D721Med (cell line): Measurements from ENCODE around the gene FAM107B.
"Not testable (repeated sequence)": the region's sequence is repeated elsewhere in the genome, so short reads cannot be mapped to it uniquely, and the experiment has no call there.

Source experiments
- DNase-seq: peaks from one replicate; pipeline ENCODE4 v3.0.0; 2011; ENCODE audit warnings: low spot score; ENCODE audit not compliant: insufficient read length
- FAIRE-seq: peaks from 2 replicates; lab custom pipeline; 2011; peaks lifted over from hg19 to GRCh38; lab: Jason Lieb, UNC
- TF ChIP-seq, protein P1 (sequence below): IDR thresholded peaks from 2 replicates; pipeline ENCODE4 v1.5.1; 2012; ENCODE audit warnings: mild to moderate bottlenecking, control low read depth; ENCODE audit not compliant: insufficient read depth; ENCODE audit errors: missing control alignments

The FAM107B gene

DNA sequence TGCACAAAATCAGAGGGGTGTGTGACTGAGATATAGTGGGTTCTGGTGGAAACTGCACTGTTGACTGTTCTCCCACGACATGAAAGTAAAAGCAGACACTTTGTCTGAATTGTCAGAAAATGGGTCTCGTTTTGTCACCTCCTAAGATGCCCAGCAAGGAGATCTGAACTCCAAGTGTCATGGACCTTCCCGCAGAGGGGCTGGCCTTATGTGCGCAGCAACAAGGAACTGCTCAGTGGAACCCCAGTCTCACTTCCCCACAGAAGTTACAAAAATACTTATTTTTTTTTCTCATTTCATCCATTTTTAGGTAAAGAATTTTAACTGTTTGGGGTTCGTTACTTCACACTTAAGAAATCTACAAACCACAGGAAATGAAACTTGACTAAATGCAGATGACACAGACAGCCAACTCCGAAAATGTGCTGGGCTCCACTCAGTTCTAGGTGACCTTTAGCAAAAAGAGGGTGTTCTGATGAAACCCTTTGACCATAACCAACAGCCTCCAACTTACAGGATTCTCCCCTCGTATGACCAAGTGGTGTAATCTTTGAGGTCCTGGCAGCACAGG, 115.0 kb downstream of the FAM107B start:
- DNase-seq (no peak), FAIRE-seq (no peak)
- TF ChIP-seq, protein P1, sequence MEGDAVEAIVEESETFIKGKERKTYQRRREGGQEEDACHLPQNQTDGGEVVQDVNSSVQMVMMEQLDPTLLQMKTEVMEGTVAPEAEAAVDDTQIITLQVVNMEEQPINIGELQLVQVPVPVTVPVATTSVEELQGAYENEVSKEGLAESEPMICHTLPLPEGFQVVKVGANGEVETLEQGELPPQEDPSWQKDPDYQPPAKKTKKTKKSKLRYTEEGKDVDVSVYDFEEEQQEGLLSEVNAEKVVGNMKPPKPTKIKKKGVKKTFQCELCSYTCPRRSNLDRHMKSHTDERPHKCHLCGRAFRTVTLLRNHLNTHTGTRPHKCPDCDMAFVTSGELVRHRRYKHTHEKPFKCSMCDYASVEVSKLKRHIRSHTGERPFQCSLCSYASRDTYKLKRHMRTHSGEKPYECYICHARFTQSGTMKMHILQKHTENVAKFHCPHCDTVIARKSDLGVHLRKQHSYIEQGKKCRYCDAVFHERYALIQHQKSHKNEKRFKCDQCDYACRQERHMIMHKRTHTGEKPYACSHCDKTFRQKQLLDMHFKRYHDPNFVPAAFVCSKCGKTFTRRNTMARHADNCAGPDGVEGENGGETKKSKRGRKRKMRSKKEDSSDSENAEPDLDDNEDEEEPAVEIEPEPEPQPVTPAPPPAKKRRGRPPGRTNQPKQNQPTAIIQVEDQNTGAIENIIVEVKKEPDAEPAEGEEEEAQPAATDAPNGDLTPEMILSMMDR: no peak

DNA sequence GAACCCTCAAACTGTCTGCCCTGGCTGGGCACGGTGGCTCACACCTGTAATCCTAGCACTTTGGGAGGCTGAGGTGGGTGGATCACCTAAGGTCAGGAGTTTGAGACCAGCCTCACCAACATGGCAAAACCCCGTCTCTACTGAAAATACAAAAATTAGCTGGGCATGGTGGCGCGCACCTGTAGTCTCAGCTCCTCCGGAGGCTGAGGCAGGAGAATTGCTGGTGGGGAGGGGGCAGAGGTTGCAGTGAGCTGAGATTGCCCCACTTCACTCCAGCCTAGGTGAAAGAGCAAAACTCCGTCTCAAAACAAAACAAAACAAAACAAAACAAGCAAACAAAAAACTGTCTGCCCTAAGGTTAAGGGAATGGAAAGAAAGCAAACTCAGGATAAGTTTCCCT, 115.6 kb downstream of the FAM107B start:
- not testable (repeated sequence) for DNase-seq, FAIRE-seq

DNA sequence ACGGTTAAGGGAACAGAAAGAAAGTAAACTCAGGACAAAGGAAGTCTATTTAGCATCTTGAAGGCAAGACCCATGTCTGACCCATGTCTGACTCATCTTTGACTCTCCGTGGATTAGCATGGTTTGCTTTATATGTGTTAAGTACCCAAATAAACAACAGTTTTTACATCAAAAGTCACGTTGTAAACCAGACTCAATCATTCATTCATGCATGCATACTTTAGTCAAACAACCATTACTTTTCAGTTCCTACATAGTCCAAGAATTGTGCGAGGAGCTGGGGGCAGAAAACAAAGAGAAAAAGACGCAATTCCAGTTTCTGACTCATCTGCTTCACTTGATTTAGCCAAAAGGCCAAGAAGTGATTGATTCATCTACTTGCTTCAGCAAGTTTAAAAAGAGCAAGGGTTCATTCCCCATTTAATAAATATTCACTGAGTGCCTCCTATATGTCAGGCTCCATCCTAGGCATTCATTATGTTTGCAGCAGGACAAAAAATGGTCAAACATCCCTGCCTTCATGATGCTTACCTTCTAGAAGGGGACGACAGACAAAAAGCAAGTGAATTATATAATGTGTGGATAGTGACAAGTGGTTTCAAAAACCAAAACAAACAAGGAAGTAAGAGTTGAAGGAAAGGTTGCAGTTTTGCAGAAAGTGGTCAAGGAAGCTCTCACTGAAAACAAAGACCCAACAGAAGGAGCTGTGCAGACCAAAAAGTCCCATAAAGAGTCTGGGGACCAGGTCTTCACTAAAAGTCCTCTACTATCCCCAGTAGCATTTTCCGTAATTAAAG, 116.2 kb downstream of the FAM107B start:
- TF ChIP-seq, protein P1: no peak
- FAIRE-seq (no peak), DNase-seq (no peak)

DNA sequence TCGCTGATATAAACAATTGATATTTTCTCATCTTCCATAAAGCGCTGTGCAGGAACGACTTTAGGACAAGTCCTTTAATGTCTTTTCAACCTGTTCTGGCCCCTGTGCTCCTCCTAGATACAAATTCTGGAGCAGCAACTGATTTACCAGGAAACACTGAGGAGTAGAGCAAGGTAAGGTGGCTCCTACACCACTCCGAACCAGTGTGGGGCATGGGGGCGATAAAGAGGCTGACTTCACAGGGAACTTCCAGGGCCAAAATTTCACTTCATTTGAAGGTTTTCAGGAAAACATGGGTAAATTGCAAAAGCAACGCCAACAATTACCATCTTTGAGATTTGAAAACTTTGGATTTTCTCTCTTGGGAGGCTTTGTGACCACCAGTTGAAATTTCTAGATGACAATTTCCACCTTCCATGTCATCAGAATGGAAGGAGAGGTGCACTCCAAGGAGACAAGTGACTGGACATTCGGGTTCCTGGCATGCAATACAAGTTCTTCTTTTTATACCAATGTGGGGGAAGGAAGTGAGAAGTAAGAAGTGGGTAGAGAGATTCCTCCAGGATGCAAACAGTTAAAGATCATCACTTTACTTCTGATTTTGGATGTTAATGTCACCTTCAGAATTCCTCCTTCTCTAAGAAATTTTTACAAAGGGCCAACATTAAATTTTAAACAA, 118.5 kb downstream of the FAM107B start:
- TF ChIP-seq, protein P1: no peak
- FAIRE-seq: no peak
- no peak for DNase-seq

DNA sequence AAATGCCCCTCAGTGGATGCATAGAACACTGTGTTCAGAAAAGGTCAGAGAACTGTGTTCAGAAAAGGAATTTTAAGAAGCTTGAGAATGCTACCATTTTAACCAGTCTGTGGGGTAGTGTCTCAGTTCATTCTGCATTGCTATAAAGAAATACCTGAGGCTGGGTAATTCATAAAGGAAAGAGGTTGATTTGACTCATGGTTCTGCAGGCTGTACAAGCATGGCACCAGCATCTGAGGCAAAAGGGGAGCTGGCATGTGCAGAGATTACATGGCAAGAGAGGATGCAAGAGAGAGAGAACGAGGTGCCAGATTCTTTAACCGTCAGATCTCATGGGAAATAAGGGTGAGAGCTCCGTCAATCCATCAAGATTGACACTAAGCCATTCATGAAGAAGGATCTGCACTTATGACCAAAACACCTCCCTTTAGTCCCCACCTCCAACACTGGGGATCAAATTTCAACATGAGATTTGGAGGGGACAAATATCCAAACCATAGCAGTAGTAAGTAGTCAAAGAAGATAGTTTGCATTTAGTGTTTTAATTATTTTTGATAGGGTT, 119.8 kb downstream of the FAM107B start:
- TF ChIP-seq, protein P1: no peak
- no peak for FAIRE-seq

DNA sequence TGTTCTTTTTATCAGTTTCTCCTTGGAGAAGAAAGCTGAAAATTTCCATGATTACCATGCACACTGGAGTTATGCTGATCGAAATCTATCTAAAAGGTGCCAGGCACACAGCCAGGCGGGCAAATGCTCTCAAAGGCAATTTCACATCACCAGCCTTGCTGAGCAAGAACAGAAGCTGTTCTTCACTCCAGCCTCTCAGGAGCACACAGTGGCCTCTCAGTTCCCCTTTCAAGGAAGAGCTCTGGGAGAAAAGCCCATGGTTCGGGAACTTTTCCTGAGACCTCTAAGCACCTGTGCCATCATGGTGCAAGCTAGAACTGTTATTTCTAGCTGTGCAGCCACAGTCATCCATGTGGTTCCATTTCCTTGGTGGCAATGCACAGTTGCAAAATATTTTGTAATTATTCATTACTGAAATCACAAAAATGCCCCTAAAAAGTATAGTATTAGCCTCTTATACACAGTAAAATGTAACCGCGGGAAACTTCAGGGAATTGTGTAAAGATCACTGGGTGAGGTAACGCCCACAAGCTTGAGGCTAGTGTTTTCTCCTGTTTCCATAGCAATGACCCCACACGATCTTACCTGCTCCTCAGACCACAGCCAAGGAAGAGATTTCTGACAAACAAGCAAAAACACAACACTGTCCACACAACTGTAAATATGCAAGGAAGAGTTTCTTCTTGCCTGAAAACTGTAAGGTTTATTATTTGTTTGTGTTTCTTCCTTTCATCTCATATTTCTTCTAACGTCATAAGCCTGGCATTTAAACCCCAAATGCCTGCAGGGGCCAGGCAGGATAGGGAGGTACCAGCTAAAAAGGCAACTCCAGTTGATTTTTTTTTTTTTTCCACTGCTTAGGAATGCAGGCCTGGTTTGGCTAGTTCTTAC, 121.2 kb downstream of the FAM107B start:
- TF ChIP-seq, protein P1: no peak
- no peak for DNase-seq
- FAIRE-seq: no peak

More for the DNA sequence above, 119.8 kb downstream of the FAM107B start:
- DNase-seq: no peak
